Muscle of leg (tissue), 11 donors: ENCODE measurements around the gene MYCN. TPM values are rescaled to one million over a fixed set of nuclear protein-coding genes. Genes with fewer than 3 reads are reported as not detected.

Source experiments
- DNase-seq: peaks from one replicate; pipeline ENCODE4 v3.0.0; 2013
- H3K27ac ChIP-seq: one replicate; pipeline ENCODE4 v1.5.1; 2013; ENCODE audit warnings: mild to moderate bottlenecking, low read length, control low read depth
- H3K27me3 ChIP-seq: one replicate; pipeline ENCODE4 v1.6.1; 2013; ENCODE audit warnings: low read length; ENCODE audit not compliant: control insufficient read depth, insufficient read depth
- H3K36me3 ChIP-seq: one replicate; pipeline ENCODE4 v1.6.1; 2013; ENCODE audit warnings: low read length; ENCODE audit not compliant: control insufficient read depth, insufficient read depth
- H3K4me1 ChIP-seq: one replicate; pipeline ENCODE4 v1.6.1; 2013; ENCODE audit warnings: low read length; ENCODE audit not compliant: control insufficient read depth, insufficient read depth
- H3K4me3 ChIP-seq: one replicate; pipeline ENCODE4 v1.5.1; 2013; ENCODE audit warnings: low read length, control low read depth
- H3K9me3 ChIP-seq: replicated peaks from 2 replicates; pipeline ENCODE4 v1.6.1; 2013; ENCODE audit warnings: low read depth, low read length; ENCODE audit not compliant: control insufficient read depth
- WGBS: methylation state at CpG from one replicate; pipeline ENCODE4 v1.1.5; 2013; ENCODE audit warnings: missing lambda C conversion rate; ENCODE audit not compliant: insufficient coverage; 5-methylcytosine and 5-hydroxymethylcytosine counted together
- polyA plus RNA-seq, 8 donors: library from polyadenylated mRNA; unstranded; fragments of 120-200 nt; gene quantifications; one replicate each; pipeline versions ENCODE4 v1.2.1 to v1.2.3, GENCODE V29; 2013; ENCODE audit warnings: inconsistent platforms in 1 of 8, low replicate concordance in 1 of 8; ENCODE audit not compliant: insufficient read length in 8 of 8, insufficient read depth in 1 of 8
- total RNA-seq: library from RNA; stranded (reverse); fragments of 120-200 nt; gene quantifications from one replicate; pipeline ENCODE4 v1.2.4, GENCODE V29; 2013

Gene MYCN
- total and polyA plus RNA-seq, 9 donors: 5.5 to 9.2 (median 6.6) TPM

- Histone ChIP-seq H3K27ac (no peak overlapping the region), H3K9me3 (no peaks in the 10 kb centered on the region), H3K36me3 (no peaks in the 10 kb centered on the region), H3K4me1 (peaks cover 2% of the 10 kb centered on the region), H3K4me3 (no peak overlapping the region), H3K27me3 (peaks cover 7% of the 10 kb centered on the region)
- no peak for DNase-seq
- no CpG with 5 or more reads among the region's 4 CpGs for WGBS
Measured at GRCh38 chr2:15969214-15969613, 28.9 kb downstream of the MYCN start.

GRCh38 chr2:15970701-15971100 lies 30.4 kb downstream of the MYCN start:
- Histone ChIP-seq H3K36me3 (no peaks in the 10 kb centered on the region), H3K9me3 (no peaks in the 10 kb centered on the region), H3K4me3 (no peak overlapping the region), H3K27ac (no peak overlapping the region), H3K27me3 (peaks cover 7% of the 10 kb centered on the region), H3K4me1 (peaks cover 2% of the 10 kb centered on the region)
- no peak for DNase-seq
- 69% methylated on average over 3 of the region's 5 CpGs for WGBS

DNA sequence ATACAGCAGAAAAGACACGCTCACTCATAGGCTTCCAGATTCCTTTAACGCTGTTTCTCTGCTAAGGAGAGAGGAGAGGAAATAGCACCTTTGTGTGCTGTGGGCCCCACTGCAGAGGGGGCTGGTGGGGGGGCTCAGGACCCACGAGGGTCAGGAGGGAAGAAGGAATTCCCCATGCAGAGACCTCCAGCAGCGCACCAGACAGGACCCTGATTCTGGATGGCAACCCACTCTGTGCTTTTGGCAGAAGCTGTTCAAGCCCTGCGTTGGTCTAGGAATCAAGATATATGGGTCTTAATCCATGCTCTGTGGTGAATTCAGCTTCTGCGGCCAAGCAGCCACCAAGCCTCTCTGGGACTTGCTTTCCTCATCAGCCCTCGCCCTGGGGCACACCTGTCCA lies 31.0 kb downstream of the MYCN start:
- peaks cover 7% of the 10 kb centered on the region for H3K27me3 ChIP-seq
- H3K4me3 ChIP-seq: no peak overlapping the region
- H3K27ac ChIP-seq: no peak overlapping the region
- no peaks in the 10 kb centered on the region for H3K36me3 ChIP-seq
- WGBS: 46% methylated on average over 4 of the region's 7 CpGs
- DNase-seq: no peak
- peaks cover 2% of the 10 kb centered on the region for H3K4me1 ChIP-seq
- no peaks in the 10 kb centered on the region for H3K9me3 ChIP-seq

- Histone ChIP-seq H3K27ac (no peak overlapping the region), H3K4me3 (no peak overlapping the region), H3K4me1 (peaks cover 2% of the 10 kb centered on the region), H3K36me3 (no peaks in the 10 kb centered on the region), H3K27me3 (peaks cover 7% of the 10 kb centered on the region), H3K9me3 (no peaks in the 10 kb centered on the region)
- no peak for DNase-seq
- 11% methylated on average over 1 of the region's 7 CpGs for WGBS
Measured at GRCh38 chr2:15971831-15972522, 31.6 kb downstream of the MYCN start.

- Histone ChIP-seq H3K27me3 (peaks cover 7% of the 10 kb centered on the region), H3K9me3 (no peaks in the 10 kb centered on the region), H3K4me3 (no peak overlapping the region), H3K4me1 (peaks cover 2% of the 10 kb centered on the region), H3K36me3 (no peaks in the 10 kb centered on the region), H3K27ac (no peak overlapping the region)
- WGBS: 67% methylated on average over 1 of the region's 7 CpGs
- DNase-seq: peak; percentile 53
Measured at GRCh38 chr2:15973481-15974401, 33.4 kb downstream of the MYCN start.

DNA sequence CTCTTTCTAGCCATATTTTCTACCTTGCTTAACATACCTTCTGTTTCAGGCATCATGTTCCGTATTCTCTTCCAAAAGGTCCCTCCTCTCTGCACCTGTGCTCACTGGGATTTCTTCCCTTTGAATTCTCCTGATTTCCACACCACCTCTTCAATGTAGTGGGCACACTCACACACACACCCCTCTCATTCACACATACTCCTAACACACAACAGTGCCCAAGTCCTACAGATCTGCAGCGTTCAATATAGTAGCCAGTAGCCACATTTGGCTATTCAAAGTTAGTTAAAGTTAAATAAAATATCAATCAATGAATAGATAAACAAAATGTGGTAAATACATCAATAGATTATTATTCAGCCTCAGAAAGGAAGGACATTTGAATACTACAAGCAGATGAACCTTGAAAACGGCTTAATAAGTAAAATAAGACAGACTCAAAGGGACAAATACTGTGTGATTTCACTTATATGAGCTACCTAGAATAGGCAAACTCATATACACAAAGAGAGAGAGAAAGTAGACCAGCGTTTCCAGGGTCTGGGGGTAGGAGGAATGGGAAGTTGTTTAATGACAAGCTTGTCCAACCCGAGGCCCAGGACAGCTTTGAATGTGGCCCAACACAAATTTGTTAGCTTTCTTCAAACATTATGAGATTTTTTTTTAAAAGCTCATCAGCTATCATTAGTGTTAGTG lies 34.4 kb downstream of the MYCN start:
- peaks cover 2% of the 10 kb centered on the region for H3K4me1 ChIP-seq
- H3K4me3 ChIP-seq: no peak overlapping the region
- 100% methylated on average over 1 of the region's 5 CpGs for WGBS
- no peaks in the 10 kb centered on the region for H3K9me3 ChIP-seq
- DNase-seq: no peak
- peaks cover 7% of the 10 kb centered on the region for H3K27me3 ChIP-seq
- H3K27ac ChIP-seq: no peak overlapping the region
- no peaks in the 10 kb centered on the region for H3K36me3 ChIP-seq

DNA sequence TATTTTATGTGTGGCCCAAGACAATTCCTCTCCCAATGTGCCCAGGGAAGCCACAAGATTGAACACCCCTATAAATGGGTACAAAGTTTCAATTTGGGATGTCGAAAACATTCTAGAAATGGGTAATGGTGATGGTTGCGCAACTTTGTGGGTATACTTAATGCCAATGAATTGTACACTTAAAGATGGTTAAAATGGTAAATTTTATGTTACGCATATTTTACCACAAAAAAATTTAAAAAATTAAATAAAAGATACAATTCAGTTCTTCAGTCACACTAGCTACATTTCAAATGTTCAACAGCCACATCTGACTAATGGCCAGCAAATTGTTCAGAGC lies 34.9 kb downstream of the MYCN start:
- Histone ChIP-seq H3K9me3 (no peaks in the 10 kb centered on the region), H3K27ac (no peak overlapping the region), H3K36me3 (no peaks in the 10 kb centered on the region), H3K27me3 (peaks cover 7% of the 10 kb centered on the region), H3K4me1 (peaks cover 2% of the 10 kb centered on the region), H3K4me3 (no peak overlapping the region)
- WGBS: no CpG with 5 or more reads among the region's 3 CpGs
- no peak for DNase-seq

- no peak for DNase-seq
- Histone ChIP-seq H3K27ac (no peak overlapping the region), H3K27me3 (peaks cover 4% of the 10 kb centered on the region), H3K4me3 (no peak overlapping the region), H3K9me3 (no peaks in the 10 kb centered on the region), H3K36me3 (no peaks in the 10 kb centered on the region), H3K4me1 (peaks cover 2% of the 10 kb centered on the region)
- WGBS: 92% methylated on average over 2 of the region's 5 CpGs
Measured at GRCh38 chr2:15975676-15976075, 35.3 kb downstream of the MYCN start.

DNA sequence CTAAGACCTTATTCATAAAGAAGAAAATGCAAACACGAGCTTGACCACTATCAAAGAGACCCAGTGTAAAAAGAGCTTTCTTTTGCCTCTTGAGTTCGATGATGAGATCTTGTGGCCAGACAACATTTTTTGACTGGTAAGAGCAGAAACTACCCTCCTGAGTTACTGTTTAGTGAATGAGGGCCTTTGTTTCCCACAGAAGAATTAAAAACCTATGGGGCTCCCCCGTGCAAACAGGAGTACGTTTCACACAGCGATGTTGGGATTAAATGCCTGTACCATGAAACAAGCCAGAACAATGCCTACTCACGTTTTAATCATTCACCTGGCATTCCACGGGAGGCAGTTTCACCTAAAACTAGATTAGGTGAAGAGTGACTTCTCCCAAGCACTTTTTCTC lies 36.0 kb downstream of the MYCN start:
- no peaks in the 10 kb centered on the region for H3K36me3 ChIP-seq
- no peak overlapping the region for H3K27ac ChIP-seq
- H3K27me3 ChIP-seq: peaks cover under 1% of the 10 kb centered on the region
- DNase-seq: no peak
- H3K4me3 ChIP-seq: no peak overlapping the region
- H3K9me3 ChIP-seq: no peaks in the 10 kb centered on the region
- 83% methylated on average over 5 of the region's 7 CpGs for WGBS
- H3K4me1 ChIP-seq: no peaks in the 10 kb centered on the region
